OCI-M1 (cell line): ENCODE data around the gene LHFPL2.

ENCODE experiments used
- DNase-seq: peaks from one replicate; lab custom pipeline; 2025; lab: John Stamatoyannopoulos, UW

The LHFPL2 gene

GRCh38 chr5:78567617-78568016 lies 81.0 kb downstream of the LHFPL2 start:
- no peak for DNase-seq

- DNase-seq: peak; percentile 43
Measured at GRCh38 chr5:78566747-78567425, 81.7 kb downstream of the LHFPL2 start.

GRCh38 chr5:78565395-78565794 lies 83.2 kb downstream of the LHFPL2 start:
- DNase-seq: no peak

GRCh38 chr5:78563621-78564020 lies 85.0 kb downstream of the LHFPL2 start:
- no peak for DNase-seq

- no peak for DNase-seq
Measured at GRCh38 chr5:78562714-78563330, 85.8 kb downstream of the LHFPL2 start.

- no peak for DNase-seq
Measured at GRCh38 chr5:78562001-78562400, 86.6 kb downstream of the LHFPL2 start.

GRCh38 chr5:78561261-78561660 lies 87.3 kb downstream of the LHFPL2 start:
- no peak for DNase-seq

- DNase-seq: no peak
Measured at GRCh38 chr5:78560000-78560855, 88.3 kb downstream of the LHFPL2 start.

- DNase-seq: no peak
Measured at GRCh38 chr5:78557601-78558000, 91.0 kb downstream of the LHFPL2 start.

GRCh38 chr5:78555870-78556269 lies 92.7 kb downstream of the LHFPL2 start:
- no peak for DNase-seq

GRCh38 chr5:78554670-78555069 lies 93.9 kb downstream of the LHFPL2 start:
- no peak for DNase-seq

- no peak for DNase-seq
Measured at GRCh38 chr5:78553580-78554353, 94.8 kb downstream of the LHFPL2 start.

- no peak for DNase-seq
Measured at GRCh38 chr5:78552729-78553342, 95.7 kb downstream of the LHFPL2 start.

- no peak for DNase-seq
Measured at GRCh38 chr5:78550891-78551290, 97.7 kb downstream of the LHFPL2 start.

GRCh38 chr5:78549043-78549442 lies 99.5 kb downstream of the LHFPL2 start:
- DNase-seq: peak; percentile 75

- no peak for DNase-seq
Measured at GRCh38 chr5:78547731-78548615, 100.6 kb downstream of the LHFPL2 start.

GRCh38 chr5:78547183-78547582 lies 101.4 kb downstream of the LHFPL2 start:
- DNase-seq: no peak

GRCh38 chr5:78546276-78546996 lies 102.1 kb downstream of the LHFPL2 start:
- no peak for DNase-seq

- DNase-seq: no peak
Measured at GRCh38 chr5:78545406-78545805, 103.2 kb downstream of the LHFPL2 start.
